ENCODE data around the gene SLC12A8. TPM values are rescaled to one million over a fixed set of nuclear protein-coding genes. Genes with fewer than 3 reads are reported as not detected.

The SLC12A8 gene
- total and polyA plus RNA-seq, 2 donors (not counting 1 experiment from before 2014, with no cell fraction given), result 0.57 to 1.1 TPM

DNA sequence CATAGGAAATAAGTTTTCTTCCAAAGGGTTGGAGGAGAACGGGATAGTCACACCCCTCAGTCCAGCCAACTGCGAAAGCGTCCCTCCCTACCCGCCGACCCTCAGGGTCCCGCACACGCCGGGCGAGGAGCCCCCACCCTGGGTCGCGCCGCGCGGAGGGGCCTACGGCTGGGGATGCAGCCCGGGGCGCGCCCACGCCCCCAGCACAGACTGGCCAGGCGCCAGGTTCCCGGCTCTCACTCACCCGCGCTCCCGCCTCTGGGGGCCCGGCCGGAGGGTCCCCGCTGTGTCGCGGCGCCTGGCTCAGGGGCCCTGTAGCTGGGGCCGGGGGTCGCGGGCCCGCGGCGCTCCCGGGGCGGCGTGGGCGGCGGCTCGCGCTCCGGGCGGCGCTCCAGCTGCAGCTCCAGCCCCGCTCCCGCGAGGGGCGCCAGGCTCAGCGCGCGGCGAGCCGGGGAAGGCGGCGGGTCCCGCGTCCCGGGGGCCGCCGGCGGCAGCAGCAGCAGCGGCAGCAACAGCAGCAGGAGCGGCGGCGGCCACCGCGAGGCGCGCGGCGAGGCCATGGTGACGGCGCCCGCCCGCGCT, 157.1 kb downstream of the SLC12A8 start:
- Histone ChIP-seq H3K9me3 (ENCODE audit: control extremely low read depth in 1 of 3, control insufficient read depth in 2 of 3, insufficient read depth in 1 of 3, low read length in 2 of 3) (no peaks in the 10 kb centered on the region), H4K20me1 (ENCODE audit: control insufficient read depth, insufficient read depth, low read length, poor library complexity, severe bottlenecking) (no peaks in the 10 kb centered on the region), H3K27me3 (replicated peaks in 1 of 4; ENCODE audit: control extremely low read depth in 1 of 4, control insufficient read depth in 3 of 4, insufficient read depth in 4 of 4, low read length in 3 of 4) (peaks cover 0 to 6% (median 0%) of the 10 kb centered on the region in 4 experiments), H3K4me3 (ENCODE audit: control extremely low read depth in 1 of 5, extremely low read depth in 1 of 5, insufficient read depth in 1 of 5, low read depth in 2 of 5, low read length in 4 of 5) (peak overlapping the region; percentile 47 to 83 (median 69)), H3K36me3 (replicated peaks in 1 of 2; ENCODE audit: control extremely low read depth in 1 of 2, control insufficient read depth in 1 of 2, extremely low read depth in 1 of 2, insufficient read depth in 2 of 2, low read length in 1 of 2) (no peaks in the 10 kb centered on the region), H3K9ac (ENCODE audit: low read length) (peak overlapping the region; percentile 70), H2AFZ (ENCODE audit: insufficient read depth, low read depth, low read length, poor library complexity, severe bottlenecking) (peak overlapping the region; percentile 75), H3K79me2 (ENCODE audit: control insufficient read depth, insufficient read depth, low read length) (peaks cover 4% of the 10 kb centered on the region), H3K4me2 (replicated peaks; ENCODE audit: low read depth, low read length, poor library complexity, severe bottlenecking) (peak overlapping the region; percentile 86), H3K27ac (ENCODE audit: low read length in 2 of 2) (peak overlapping the region; percentile 11 to 39), H3K4me1 (ENCODE audit: control insufficient read depth in 2 of 2, insufficient read depth in 2 of 2, low read length in 2 of 2) (peaks cover 31 to 45% of the 10 kb centered on the region in 2 donors)
- peak; percentile 34 for ATAC-seq (ENCODE audit: low read depth)
- H3K27me3 Mint-ChIP-seq, result peaks cover 6% of the 10 kb centered on the region
- peak overlapping the region; percentile 96 for H3K4me3 Mint-ChIP-seq
- intact Hi-C loops (cut with micrococcal nuclease), result loop anchor here (2.0 to 10.0 kb wide), 3 partner anchors 92 to 539 kb away; partner anchors contain the start of genes OSBPL11 and ZNF148
- H3K9me3 Mint-ChIP-seq (ENCODE audit: insufficient read depth), result no peaks in the 10 kb centered on the region
- POLR2A ChIA-PET, result no interaction called here
- under 1% methylated on average over 76 of the region's 78 CpGs for WGBS (ENCODE audit: insufficient coverage)
- H3K4me1 Mint-ChIP-seq, result peaks cover 40% of the 10 kb centered on the region
- H3K27ac Mint-ChIP-seq, result peak overlapping the region; percentile 83
- TF ChIP-seq, protein P1, sequence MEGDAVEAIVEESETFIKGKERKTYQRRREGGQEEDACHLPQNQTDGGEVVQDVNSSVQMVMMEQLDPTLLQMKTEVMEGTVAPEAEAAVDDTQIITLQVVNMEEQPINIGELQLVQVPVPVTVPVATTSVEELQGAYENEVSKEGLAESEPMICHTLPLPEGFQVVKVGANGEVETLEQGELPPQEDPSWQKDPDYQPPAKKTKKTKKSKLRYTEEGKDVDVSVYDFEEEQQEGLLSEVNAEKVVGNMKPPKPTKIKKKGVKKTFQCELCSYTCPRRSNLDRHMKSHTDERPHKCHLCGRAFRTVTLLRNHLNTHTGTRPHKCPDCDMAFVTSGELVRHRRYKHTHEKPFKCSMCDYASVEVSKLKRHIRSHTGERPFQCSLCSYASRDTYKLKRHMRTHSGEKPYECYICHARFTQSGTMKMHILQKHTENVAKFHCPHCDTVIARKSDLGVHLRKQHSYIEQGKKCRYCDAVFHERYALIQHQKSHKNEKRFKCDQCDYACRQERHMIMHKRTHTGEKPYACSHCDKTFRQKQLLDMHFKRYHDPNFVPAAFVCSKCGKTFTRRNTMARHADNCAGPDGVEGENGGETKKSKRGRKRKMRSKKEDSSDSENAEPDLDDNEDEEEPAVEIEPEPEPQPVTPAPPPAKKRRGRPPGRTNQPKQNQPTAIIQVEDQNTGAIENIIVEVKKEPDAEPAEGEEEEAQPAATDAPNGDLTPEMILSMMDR (IDR thresholded peaks at IDR 0.05), result no peak
- TF ChIP-seq EZH2 (IDR thresholded peaks at IDR 0.05; ENCODE audit: borderline replicate concordance, insufficient read depth, low read depth, low read length, poor library complexity, severe bottlenecking), result no peak
- CTCF ChIA-PET, result no interaction called here
- DNase-seq, result no peak

Measured in B cell (primary cell).